ENCODE data around the gene GLOD4.

Gene GLOD4

GRCh38 chr17:720706-721539 is 61.2 kb downstream of the GLOD4 start:
- no peak for DNase-seq (ENCODE audit: low read depth in 1 of 2, low spot score in 1 of 2)
- in situ Hi-C loops (cut with HindIII; ENCODE audit: low pct_unique_long_range_greater_than_20kb, low sequenced_read_pairs), result no loop called here
- TF ChIP-seq JUND (IDR thresholded peaks at IDR 0.05; ENCODE audit: low read depth), result no peak

GRCh38 chr17:718075-718474 is 64.0 kb downstream of the GLOD4 start:
- no peak for TF ChIP-seq JUND (IDR thresholded peaks at IDR 0.05; ENCODE audit: low read depth)
- no peak for DNase-seq (ENCODE audit: low read depth in 1 of 2, low spot score in 1 of 2)
- in situ Hi-C loops (cut with HindIII; ENCODE audit: low pct_unique_long_range_greater_than_20kb, low sequenced_read_pairs), result no loop called here

Measured in T47D (cell line).